ENCODE data around the gene SVIL.
A peak's percentile ranks its signal among the peaks of the same experiment; 100 is the strongest.
"Not testable (repeated sequence)": the region's sequence is repeated elsewhere in the genome, so short reads cannot be mapped to it uniquely, and the experiment has no call there.

Gene SVIL

DNA sequence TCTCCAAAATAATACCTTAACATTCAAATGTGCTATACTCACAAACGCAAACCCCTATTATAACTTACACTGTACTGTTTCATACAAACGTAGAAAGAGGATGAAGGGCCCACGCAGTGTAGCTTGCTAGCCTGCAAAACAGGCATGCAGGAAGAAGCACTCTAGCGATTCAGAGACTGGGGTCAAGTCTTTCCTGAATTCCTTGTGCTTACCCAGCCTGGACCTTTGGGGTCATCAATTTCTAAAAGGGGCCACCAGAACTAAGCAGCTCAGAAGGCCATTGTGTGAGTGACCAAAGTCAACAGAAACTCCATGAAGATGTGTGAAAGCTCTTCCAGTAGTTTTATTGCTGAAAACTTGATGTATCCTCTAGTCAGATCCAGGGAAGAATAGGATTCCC lies 111.9 kb downstream of the SVIL start:
- ChIA-PET POLR2A (no interaction called here), CTCF (interaction anchor here (1.0 to 5.5 kb wide), 7 partner anchors 9 to 335 kb away, joined by 3 to 69 read pairs (median 8); no protein-coding TSS in a partner anchor)
- no peak overlapping the region for H3K4me3 ChIP-seq (ENCODE audit: low read depth, low read length)
- TF ChIP-seq, protein P1, sequence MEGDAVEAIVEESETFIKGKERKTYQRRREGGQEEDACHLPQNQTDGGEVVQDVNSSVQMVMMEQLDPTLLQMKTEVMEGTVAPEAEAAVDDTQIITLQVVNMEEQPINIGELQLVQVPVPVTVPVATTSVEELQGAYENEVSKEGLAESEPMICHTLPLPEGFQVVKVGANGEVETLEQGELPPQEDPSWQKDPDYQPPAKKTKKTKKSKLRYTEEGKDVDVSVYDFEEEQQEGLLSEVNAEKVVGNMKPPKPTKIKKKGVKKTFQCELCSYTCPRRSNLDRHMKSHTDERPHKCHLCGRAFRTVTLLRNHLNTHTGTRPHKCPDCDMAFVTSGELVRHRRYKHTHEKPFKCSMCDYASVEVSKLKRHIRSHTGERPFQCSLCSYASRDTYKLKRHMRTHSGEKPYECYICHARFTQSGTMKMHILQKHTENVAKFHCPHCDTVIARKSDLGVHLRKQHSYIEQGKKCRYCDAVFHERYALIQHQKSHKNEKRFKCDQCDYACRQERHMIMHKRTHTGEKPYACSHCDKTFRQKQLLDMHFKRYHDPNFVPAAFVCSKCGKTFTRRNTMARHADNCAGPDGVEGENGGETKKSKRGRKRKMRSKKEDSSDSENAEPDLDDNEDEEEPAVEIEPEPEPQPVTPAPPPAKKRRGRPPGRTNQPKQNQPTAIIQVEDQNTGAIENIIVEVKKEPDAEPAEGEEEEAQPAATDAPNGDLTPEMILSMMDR (IDR thresholded peaks at IDR 0.05; ENCODE audit: insufficient read depth, low read length, missing control alignments) = no peak
- no peak for DNase-seq (ENCODE audit: low read depth, low spot score)

DNA sequence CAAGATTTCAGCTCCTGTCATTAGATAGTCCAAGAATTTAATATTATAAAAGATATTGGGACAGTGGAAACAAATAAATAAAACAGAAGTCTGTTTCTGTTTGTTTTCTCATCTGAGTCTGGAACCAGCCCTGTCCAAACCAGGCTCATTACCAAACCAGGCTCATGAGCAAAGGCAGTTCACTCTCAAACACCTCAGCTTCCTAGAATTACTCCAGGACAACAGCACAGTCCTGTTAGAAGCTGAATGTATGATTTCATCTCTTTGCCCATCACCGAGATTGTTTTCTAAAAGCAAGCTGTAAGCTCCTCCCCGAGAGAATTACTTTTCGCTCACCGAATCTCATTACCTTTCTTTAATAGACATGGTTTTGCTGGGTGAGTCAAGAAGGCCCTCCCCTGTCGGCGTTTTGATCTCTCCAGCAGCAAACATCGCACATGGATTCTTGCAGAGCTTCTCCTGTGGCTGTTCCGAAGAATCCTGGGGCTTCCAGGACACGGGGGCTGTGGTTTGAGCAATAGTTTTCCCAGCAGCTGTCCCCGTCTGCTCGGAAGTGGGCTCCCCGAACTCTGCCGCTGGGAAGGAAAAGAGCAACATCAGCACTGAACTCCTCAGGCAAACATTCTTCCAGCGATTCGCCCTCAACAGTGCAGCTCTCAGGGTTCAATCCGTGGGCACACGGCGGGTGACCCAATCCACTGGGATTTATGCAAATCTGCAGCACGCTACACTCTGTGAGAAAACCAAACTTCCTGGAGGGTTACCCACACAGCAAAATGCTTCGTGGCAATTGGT lies 112.5 kb downstream of the SVIL start:
- ChIA-PET CTCF (interaction anchor here (1.4 to 5.5 kb wide), 7 partner anchors 8 to 336 kb away, joined by 3 to 69 read pairs (median 8); no protein-coding TSS in a partner anchor), POLR2A (no interaction called here)
- TF ChIP-seq, protein P1 (IDR thresholded peaks at IDR 0.05; ENCODE audit: insufficient read depth, low read length, missing control alignments) = no peak
- no peak for DNase-seq (ENCODE audit: low read depth, low spot score)
- no peak overlapping the region for H3K4me3 ChIP-seq (ENCODE audit: low read depth, low read length)

DNA sequence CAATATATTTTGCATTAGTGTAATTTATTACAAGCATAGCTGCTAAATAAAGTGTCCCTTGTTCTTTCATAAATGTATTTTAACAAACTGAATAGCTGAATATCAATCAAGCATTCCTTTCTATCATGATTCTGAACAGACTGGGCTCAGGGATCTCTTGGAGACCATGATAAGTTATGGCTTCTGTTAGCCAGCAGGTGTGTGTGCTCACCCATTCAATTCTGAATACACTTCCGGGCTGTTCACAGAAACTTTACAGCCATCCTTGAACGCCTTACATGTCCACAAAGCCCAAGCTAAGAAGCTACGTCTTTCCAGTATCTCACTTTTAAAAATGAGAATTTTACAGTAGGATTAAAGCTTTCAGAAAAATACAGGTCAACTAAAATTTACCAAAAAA lies 115.1 kb downstream of the SVIL start:
- DNase-seq (ENCODE audit: low read depth, low spot score) = no peak
- ChIA-PET CTCF (interaction anchor here (0.7 to 5.0 kb wide), 7 partner anchors 14 to 74 kb away, joined by 3 to 46 read pairs (median 3); no protein-coding TSS in a partner anchor), POLR2A (no interaction called here)
- TF ChIP-seq, protein P1 (IDR thresholded peaks at IDR 0.05; ENCODE audit: insufficient read depth, low read length, missing control alignments) = no peak
- no peak overlapping the region for H3K4me3 ChIP-seq (ENCODE audit: low read depth, low read length)

DNA sequence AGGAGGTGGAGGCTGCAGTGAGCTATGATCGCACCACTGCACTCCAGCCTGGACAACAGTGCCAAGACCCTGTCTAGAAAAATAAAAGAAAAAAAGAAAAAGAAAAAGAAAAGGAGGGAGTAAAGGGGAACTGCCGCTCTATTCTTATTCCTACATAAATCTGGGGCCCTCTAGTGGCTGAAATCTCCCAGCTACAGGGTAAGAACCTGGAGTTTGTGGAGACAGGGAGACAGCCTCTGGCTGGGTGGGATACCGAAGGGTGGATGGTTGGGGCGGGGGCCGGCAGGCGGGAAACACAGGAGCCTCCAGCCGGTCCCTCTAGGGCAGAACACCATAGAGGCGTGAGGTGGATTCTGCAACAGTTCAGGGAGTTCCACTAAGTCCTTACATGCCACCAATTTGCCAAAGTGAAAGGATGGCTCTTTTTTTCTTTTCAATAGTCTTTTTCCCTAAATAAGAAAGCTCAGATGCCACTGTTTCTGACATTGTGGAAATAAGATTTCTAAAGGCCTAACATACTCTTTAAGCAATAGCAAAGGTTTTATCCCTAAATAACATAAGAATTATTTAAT lies 117.3 kb downstream of the SVIL start:
- no peak for DNase-seq (ENCODE audit: low read depth, low spot score)
- ChIA-PET POLR2A (no interaction called here), CTCF (interaction anchor here (0.8 to 5.0 kb wide), 18 partner anchors 8 to 217 kb away, joined by 3 to 46 read pairs (median 4); no protein-coding TSS in a partner anchor)
- TF ChIP-seq, protein P1 (IDR thresholded peaks at IDR 0.05; ENCODE audit: insufficient read depth, low read length, missing control alignments) = peak; percentile 52
- H3K4me3 ChIP-seq (ENCODE audit: low read depth, low read length) = no peak overlapping the region

DNA sequence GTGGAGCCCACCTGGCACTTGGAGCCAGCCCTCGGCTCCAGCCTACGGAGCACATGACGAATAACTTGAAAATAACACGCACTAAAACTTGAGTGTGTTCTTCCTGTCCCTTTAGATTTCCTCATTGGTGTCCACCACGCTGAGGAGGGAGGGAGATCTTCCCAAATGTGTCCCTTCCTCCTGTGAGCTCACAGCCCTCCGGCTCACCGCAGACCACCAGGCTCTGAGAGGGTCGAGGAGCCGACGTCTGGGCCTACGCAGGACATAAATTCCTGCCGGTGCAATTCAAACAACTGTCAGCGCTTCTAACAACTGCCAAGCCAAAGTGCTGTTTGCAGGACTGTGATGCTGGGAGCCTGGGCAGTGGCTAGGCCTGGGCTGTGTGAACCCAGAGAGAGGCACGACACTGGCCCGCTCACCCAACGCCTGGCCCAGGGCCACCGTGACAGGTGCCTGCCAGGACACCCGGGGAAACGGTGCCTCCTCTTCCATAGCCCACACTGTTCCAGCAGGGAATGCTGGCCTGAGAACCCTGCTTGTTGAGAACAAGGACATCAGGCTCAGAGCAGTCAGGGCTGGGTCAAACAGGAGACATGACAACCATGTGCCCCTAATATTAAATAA lies 118.3 kb downstream of the SVIL start:
- POLR2A ChIA-PET; DNase-seq (ENCODE audit: low read depth, low spot score); H3K4me3 ChIP-seq (ENCODE audit: low read depth, low read length): not testable (repeated sequence)
- CTCF ChIA-PET = interaction anchor here (0.7 to 5.2 kb wide), 11 partner anchors 7 to 139 kb away, joined by 3 to 69 read pairs (median 6); no protein-coding TSS in a partner anchor

DNA sequence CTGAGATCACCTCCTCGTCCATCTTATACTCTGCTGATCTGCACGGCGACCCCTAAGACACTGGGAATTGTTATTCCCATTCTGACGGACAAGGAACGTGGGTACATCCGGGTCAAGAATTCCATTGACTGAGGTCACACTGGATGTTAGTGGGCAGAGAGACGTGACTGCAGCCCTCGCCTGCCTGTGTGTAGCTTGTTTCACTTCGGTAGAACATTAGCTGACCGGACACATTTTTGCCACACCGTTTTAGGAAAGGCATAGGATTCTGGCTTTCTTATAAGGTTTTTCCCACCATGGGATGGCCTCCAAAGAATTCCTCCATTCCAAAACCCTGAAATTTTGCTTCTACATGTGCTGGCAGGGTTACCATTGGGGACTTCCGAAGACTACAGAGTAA lies 118.9 kb downstream of the SVIL start:
- POLR2A ChIA-PET; DNase-seq (ENCODE audit: low read depth, low spot score); H3K4me3 ChIP-seq (ENCODE audit: low read depth, low read length): not testable (repeated sequence)
- CTCF ChIA-PET = interaction anchor here (0.7 to 5.2 kb wide), 8 partner anchors 8 to 221 kb away, joined by 3 to 69 read pairs (median 19); no protein-coding TSS in a partner anchor

DNA sequence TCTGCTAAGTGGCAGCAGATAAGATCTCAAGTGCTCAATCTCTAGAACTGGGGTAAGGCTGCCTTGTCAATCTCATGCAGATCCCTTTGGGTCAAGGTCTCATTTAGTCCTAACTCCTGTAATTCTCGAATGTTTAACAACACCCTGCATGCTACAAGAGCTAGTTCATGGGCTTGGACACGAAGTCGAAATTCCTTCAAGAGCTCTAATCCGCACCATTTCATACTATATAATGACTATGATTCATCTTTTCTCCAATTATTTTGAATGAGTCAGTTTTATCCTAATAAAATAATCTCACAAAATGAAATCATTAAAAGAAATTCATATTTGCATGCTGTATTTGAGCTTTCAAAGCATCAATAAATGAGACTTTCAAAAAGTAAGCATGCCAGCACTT lies 119.7 kb downstream of the SVIL start:
- CTCF ChIA-PET = interaction anchor here (1.1 to 5.2 kb wide), 10 partner anchors 8 to 221 kb away, joined by 3 to 69 read pairs (median 18); no protein-coding TSS in a partner anchor
- POLR2A ChIA-PET; H3K4me3 ChIP-seq (ENCODE audit: low read depth, low read length); DNase-seq (ENCODE audit: low read depth, low spot score): not testable (repeated sequence)

Measured in AG04449 (cell line).